ENCODE measurements around the gene FAM221B.

DNA sequence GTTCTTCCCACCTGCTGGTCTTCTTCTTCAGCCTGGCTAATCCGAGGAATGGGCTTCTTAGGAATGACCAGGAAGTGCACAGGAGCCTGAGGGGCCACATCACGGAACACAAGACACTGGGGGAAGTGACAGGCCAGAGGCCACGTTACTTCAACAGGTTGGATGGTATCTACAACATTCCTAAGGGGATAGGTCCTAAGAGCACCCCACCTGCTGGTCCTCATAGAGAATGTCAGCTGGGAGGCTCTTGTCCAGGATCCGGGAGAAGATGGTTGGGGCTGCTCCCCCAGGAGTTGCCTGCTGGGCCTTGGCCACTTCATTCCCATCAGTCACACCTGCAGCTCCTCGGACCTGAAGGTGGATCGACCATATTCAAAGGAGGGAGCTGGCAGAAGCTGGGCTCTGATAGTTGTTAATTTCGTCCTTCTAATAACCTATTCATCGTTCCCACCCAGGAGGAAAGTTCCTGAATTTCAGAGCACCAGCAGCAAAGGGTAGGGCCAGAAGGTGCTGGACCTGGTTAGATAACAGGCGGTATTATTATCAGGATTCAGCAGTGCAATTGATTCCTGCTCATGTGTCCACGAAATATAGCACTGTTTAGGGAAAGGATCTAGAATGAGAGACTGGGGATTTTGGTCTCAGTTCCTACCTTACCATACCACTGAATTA, 15.0 kb downstream of the FAM221B start:
- TF ChIP-seq CREB1 (CRISPR knock-in tag; IDR thresholded peaks at IDR 0.05; ENCODE audit: low read depth), result no peak
- TF ChIP-seq, protein P1, sequence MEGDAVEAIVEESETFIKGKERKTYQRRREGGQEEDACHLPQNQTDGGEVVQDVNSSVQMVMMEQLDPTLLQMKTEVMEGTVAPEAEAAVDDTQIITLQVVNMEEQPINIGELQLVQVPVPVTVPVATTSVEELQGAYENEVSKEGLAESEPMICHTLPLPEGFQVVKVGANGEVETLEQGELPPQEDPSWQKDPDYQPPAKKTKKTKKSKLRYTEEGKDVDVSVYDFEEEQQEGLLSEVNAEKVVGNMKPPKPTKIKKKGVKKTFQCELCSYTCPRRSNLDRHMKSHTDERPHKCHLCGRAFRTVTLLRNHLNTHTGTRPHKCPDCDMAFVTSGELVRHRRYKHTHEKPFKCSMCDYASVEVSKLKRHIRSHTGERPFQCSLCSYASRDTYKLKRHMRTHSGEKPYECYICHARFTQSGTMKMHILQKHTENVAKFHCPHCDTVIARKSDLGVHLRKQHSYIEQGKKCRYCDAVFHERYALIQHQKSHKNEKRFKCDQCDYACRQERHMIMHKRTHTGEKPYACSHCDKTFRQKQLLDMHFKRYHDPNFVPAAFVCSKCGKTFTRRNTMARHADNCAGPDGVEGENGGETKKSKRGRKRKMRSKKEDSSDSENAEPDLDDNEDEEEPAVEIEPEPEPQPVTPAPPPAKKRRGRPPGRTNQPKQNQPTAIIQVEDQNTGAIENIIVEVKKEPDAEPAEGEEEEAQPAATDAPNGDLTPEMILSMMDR (conservative IDR thresholded peaks at IDR 0.05; ENCODE audit: low read depth in 2 of 2), result peak; percentile 50 to 61
- TF ChIP-seq EZH2phosphoT487 (IDR thresholded peaks at IDR 0.05; ENCODE audit: unreplicated experiment), result no peak
- TF ChIP-seq POLR2AphosphoS5 (IDR thresholded peaks at IDR 0.05; ENCODE audit: low read depth), result no peak
- TF ChIP-seq EZH2 (IDR thresholded peaks at IDR 0.05; ENCODE audit: low read depth, unreplicated experiment), result no peak
- TF ChIP-seq, protein P2, sequence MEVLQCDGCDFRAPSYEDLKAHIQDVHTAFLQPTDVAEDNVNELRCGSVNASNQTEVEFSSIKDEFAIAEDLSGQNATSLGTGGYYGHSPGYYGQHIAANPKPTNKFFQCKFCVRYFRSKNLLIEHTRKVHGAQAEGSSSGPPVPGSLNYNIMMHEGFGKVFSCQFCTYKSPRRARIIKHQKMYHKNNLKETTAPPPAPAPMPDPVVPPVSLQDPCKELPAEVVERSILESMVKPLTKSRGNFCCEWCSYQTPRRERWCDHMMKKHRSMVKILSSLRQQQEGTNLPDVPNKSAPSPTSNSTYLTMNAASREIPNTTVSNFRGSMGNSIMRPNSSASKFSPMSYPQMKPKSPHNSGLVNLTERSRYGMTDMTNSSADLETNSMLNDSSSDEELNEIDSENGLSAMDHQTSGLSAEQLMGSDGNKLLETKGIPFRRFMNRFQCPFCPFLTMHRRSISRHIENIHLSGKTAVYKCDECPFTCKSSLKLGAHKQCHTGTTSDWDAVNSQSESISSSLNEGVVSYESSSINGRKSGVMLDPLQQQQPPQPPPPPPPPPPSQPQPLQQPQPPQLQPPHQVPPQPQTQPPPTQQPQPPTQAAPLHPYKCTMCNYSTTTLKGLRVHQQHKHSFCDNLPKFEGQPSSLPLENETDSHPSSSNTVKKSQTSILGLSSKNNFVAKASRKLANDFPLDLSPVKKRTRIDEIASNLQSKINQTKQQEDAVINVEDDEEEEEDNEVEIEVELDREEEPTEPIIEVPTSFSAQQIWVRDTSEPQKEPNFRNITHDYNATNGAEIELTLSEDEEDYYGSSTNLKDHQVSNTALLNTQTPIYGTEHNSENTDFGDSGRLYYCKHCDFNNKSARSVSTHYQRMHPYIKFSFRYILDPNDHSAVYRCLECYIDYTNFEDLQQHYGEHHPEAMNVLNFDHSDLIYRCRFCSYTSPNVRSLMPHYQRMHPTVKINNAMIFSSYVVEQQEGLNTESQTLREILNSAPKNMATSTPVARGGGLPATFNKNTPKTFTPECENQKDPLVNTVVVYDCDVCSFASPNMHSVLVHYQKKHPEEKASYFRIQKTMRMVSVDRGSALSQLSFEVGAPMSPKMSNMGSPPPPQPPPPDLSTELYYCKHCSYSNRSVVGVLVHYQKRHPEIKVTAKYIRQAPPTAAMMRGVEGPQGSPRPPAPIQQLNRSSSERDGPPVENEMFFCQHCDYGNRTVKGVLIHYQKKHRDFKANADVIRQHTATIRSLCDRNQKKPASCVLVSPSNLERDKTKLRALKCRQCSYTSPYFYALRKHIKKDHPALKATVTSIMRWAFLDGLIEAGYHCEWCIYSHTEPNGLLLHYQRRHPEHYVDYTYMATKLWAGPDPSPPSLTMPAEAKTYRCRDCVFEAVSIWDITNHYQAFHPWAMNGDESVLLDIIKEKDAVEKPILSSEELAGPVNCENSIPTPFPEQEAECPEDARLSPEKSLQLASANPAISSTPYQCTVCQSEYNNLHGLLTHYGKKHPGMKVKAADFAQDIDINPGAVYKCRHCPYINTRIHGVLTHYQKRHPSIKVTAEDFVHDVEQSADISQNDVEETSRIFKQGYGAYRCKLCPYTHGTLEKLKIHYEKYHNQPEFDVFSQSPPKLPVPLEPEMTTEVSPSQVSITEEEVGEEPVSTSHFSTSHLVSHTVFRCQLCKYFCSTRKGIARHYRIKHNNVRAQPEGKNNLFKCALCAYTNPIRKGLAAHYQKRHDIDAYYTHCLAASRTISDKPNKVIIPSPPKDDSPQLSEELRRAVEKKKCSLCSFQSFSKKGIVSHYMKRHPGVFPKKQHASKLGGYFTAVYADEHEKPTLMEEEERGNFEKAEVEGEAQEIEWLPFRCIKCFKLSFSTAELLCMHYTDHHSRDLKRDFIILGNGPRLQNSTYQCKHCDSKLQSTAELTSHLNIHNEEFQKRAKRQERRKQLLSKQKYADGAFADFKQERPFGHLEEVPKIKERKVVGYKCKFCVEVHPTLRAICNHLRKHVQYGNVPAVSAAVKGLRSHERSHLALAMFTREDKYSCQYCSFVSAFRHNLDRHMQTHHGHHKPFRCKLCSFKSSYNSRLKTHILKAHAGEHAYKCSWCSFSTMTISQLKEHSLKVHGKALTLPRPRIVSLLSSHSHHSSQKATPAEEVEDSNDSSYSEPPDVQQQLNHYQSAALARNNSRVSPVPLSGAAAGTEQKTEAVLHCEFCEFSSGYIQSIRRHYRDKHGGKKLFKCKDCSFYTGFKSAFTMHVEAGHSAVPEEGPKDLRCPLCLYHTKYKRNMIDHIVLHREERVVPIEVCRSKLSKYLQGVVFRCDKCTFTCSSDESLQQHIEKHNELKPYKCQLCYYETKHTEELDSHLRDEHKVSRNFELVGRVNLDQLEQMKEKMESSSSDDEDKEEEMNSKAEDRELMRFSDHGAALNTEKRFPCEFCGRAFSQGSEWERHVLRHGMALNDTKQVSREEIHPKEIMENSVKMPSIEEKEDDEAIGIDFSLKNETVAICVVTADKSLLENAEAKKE (CRISPR knock-in tag; IDR thresholded peaks at IDR 0.05), result no peak
- TF ChIP-seq, protein P3, sequence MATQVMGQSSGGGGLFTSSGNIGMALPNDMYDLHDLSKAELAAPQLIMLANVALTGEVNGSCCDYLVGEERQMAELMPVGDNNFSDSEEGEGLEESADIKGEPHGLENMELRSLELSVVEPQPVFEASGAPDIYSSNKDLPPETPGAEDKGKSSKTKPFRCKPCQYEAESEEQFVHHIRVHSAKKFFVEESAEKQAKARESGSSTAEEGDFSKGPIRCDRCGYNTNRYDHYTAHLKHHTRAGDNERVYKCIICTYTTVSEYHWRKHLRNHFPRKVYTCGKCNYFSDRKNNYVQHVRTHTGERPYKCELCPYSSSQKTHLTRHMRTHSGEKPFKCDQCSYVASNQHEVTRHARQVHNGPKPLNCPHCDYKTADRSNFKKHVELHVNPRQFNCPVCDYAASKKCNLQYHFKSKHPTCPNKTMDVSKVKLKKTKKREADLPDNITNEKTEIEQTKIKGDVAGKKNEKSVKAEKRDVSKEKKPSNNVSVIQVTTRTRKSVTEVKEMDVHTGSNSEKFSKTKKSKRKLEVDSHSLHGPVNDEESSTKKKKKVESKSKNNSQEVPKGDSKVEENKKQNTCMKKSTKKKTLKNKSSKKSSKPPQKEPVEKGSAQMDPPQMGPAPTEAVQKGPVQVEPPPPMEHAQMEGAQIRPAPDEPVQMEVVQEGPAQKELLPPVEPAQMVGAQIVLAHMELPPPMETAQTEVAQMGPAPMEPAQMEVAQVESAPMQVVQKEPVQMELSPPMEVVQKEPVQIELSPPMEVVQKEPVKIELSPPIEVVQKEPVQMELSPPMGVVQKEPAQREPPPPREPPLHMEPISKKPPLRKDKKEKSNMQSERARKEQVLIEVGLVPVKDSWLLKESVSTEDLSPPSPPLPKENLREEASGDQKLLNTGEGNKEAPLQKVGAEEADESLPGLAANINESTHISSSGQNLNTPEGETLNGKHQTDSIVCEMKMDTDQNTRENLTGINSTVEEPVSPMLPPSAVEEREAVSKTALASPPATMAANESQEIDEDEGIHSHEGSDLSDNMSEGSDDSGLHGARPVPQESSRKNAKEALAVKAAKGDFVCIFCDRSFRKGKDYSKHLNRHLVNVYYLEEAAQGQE (IDR thresholded peaks at IDR 0.05; ENCODE audit: unreplicated experiment), result no peak
- TF ChIP-seq, protein P4, sequence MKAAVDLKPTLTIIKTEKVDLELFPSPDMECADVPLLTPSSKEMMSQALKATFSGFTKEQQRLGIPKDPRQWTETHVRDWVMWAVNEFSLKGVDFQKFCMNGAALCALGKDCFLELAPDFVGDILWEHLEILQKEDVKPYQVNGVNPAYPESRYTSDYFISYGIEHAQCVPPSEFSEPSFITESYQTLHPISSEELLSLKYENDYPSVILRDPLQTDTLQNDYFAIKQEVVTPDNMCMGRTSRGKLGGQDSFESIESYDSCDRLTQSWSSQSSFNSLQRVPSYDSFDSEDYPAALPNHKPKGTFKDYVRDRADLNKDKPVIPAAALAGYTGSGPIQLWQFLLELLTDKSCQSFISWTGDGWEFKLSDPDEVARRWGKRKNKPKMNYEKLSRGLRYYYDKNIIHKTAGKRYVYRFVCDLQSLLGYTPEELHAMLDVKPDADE (IDR thresholded peaks at IDR 0.05), result no peak
- no peak for TF ChIP-seq JUNB (IDR thresholded peaks at IDR 0.05; ENCODE audit: unreplicated experiment)
- TF ChIP-seq ZNF114 (CRISPR knock-in tag; IDR thresholded peaks at IDR 0.05), result no peak
- TF ChIP-seq NANOG (IDR thresholded peaks at IDR 0.05; ENCODE audit: borderline replicate concordance), result no peak
- no peak for TF ChIP-seq STAT1 (IDR thresholded peaks at IDR 0.05; ENCODE audit: unreplicated experiment)
- TF ChIP-seq ZNF331 (CRISPR knock-in tag; IDR thresholded peaks at IDR 0.05; ENCODE audit: low read depth), result no peak

Data from GM23338 (cell line).